ENCODE measurements around the gene LCN6. TPM values are rescaled to one million over a fixed set of nuclear protein-coding genes. Genes with fewer than 3 reads are reported as not detected.

Gene LCN6
- total and polyA plus RNA-seq, 5 experiments from 2014 or later: not detected

- Mint-ChIP-seq H3K27me3 (peaks cover 0 to 10% (median 0%) of the 10 kb centered on the region in 5 donors), H3K36me3 (no peaks in the 10 kb centered on the region), H3K9me3 (no peaks in the 10 kb centered on the region), H3K27ac (peak overlapping the region in 1 of 10 donors; percentile 20), H3K4me1 (peaks cover 7 to 35% (median 25%) of the 10 kb centered on the region in 4 donors), H3K4me3 (peak overlapping the region in 3 of 10 donors; percentile 54 to 68 (median 65))
- POLR2A ChIA-PET: interaction anchor here (1.4 kb wide), 1 partner anchor 26 kb away, joined by 3 read pairs; no protein-coding TSS in a partner anchor
- DNase-seq (peak in 2 of 10 donors; percentile 23 to 43), ATAC-seq (no peak)
Measured at GRCh38 chr9:136695955-136696354, 52.4 kb downstream of the LCN6 start.

- Mint-ChIP-seq H3K36me3 (no peaks in the 10 kb centered on the region), H3K4me3 (peak overlapping the region in 1 of 10 donors; percentile 65), H3K27ac (peak overlapping the region in 1 of 10 donors; percentile 6), H3K4me1 (peaks cover 5 to 31% (median 20%) of the 10 kb centered on the region in 4 donors), H3K9me3 (no peaks in the 10 kb centered on the region), H3K27me3 (peaks cover 0 to 9% (median 0%) of the 10 kb centered on the region in 5 donors)
- ATAC-seq (no peak), DNase-seq (no peak)
- POLR2A ChIA-PET: interaction anchor here (1.4 kb wide), 1 partner anchor 26 kb away, joined by 3 read pairs; no protein-coding TSS in a partner anchor
Measured at GRCh38 chr9:136695435-136695895, 52.9 kb downstream of the LCN6 start.

- no peaks in the 10 kb centered on the region for H3K9me3 Mint-ChIP-seq
- POLR2A ChIA-PET: no interaction called here
- DNase-seq: no peak
Measured at GRCh38 chr9:136694872-136695247, 53.5 kb downstream of the LCN6 start.

GRCh38 chr9:136694163-136694871 is 54.0 kb downstream of the LCN6 start:
- POLR2A ChIA-PET: no interaction called here
- Mint-ChIP-seq H3K9me3 (no peaks in the 10 kb centered on the region), H3K4me3 (no peak overlapping the region), H3K4me1 (peaks cover 3 to 26% (median 16%) of the 10 kb centered on the region in 4 donors), H3K27ac (no peak overlapping the region), H3K27me3 (peaks cover 0 to 9% (median 0%) of the 10 kb centered on the region in 5 donors), H3K36me3 (no peaks in the 10 kb centered on the region)
- DNase-seq (no peak), ATAC-seq (peak in 1 of 2 donors; percentile 39)

More at GRCh38 chr9:136694872-136695247, 53.5 kb downstream of the LCN6 start:
- Mint-ChIP-seq H3K4me3 (no peak overlapping the region), H3K27ac (peak overlapping the region in 1 of 10 donors; percentile 29), H3K27me3 (peaks cover 0 to 9% (median 0%) of the 10 kb centered on the region in 5 donors), H3K36me3 (no peaks in the 10 kb centered on the region), H3K4me1 (peaks cover 3 to 26% (median 16%) of the 10 kb centered on the region in 4 donors)
- ATAC-seq: no peak

Small RNA genes within 50 kb of the gene (microRNA-seq; reads per million reads assigned to microRNA genes)
- gene MIR6722 (ENCODE audit: borderline microRNAs expressed): not detected

Other genes with a start within 250 kb of the LCN6 start
- gene NOTCH1, start 202.5 kb downstream of the LCN6 start, total RNA-seq: 10 to 100 TPM; 76.2 to 84.3 TPM
- 1 to 10 TPM; 1.3 to 5.9 (median 1.6) TPM for gene NOTCH1, start 202.5 kb downstream of the LCN6 start, polyA plus RNA-seq
- 1 to 10 TPM in 1 of 2 experiments, under 1 TPM in 1; 0.36 to 1.2 TPM for gene EGFL7, start 85.6 kb downstream of the LCN6 start, total RNA-seq
- gene EGFL7, start 85.6 kb downstream of the LCN6 start, polyA plus RNA-seq: under 1 TPM in 2 of 3 donors, not detected in 1; 0.48 to 0.70 TPM
- gene AGPAT2, start 61.1 kb downstream of the LCN6 start, total RNA-seq: 1 to 10 TPM; 3.0 to 5.8 TPM
- gene AGPAT2, start 61.1 kb downstream of the LCN6 start, polyA plus RNA-seq: 10 to 100 TPM; 10.7 to 24.8 (median 14.6) TPM
- 1 to 10 TPM in 1 of 2 experiments, under 1 TPM in 1; 0.58 to 1.1 TPM for gene DIPK1B, start 36.0 kb downstream of the LCN6 start, total RNA-seq
- under 1 TPM in 1 of 3 donors, not detected in 2; 0.07 TPM for gene DIPK1B, start 36.0 kb downstream of the LCN6 start, polyA plus RNA-seq
- 10 to 100 TPM; 11.0 to 11.1 TPM for gene LCN10, start 5.6 kb downstream of the LCN6 start, total RNA-seq
- gene LCN10, start 5.6 kb downstream of the LCN6 start, polyA plus RNA-seq: 1 to 10 TPM in 2 of 3 donors, under 1 TPM in 1; 0.60 to 6.6 (median 3.1) TPM
- gene LCN8, start 9.7 kb upstream of the LCN6 start, total RNA-seq: 1 to 10 TPM; 1.4 to 2.6 TPM
- not detected for gene LCN8, start 9.7 kb upstream of the LCN6 start, polyA plus RNA-seq
- gene LCN15, start 16.0 kb upstream of the LCN6 start, total RNA-seq: not detected
- gene LCN15, start 16.0 kb upstream of the LCN6 start, polyA plus RNA-seq: not detected
- gene TMEM141, start 42.8 kb upstream of the LCN6 start, total RNA-seq: 10 to 100 TPM; 49.7 to 51.6 TPM
- 10 to 100 TPM; 34.2 to 40.5 (median 37.3) TPM for gene TMEM141, start 42.8 kb upstream of the LCN6 start, polyA plus RNA-seq
- gene CCDC183, start 47.8 kb upstream of the LCN6 start, total RNA-seq: 1 to 10 TPM; 1.4 to 2.3 TPM
- under 1 TPM in 1 of 3 donors, not detected in 2; 0.18 TPM for gene CCDC183, start 47.8 kb upstream of the LCN6 start, polyA plus RNA-seq
- 10 to 100 TPM; 72.3 to 74.5 TPM for gene RABL6, start 59.4 kb upstream of the LCN6 start, total RNA-seq
- 10 to 100 TPM; 11.6 to 17.2 (median 11.9) TPM for gene RABL6, start 59.4 kb upstream of the LCN6 start, polyA plus RNA-seq
- 1 to 10 TPM; 1.3 TPM for gene AJM1, start 94.0 kb upstream of the LCN6 start, total RNA-seq
- gene AJM1, start 94.0 kb upstream of the LCN6 start, polyA plus RNA-seq: under 1 TPM in 2 of 3 donors, not detected in 1; 0.05 to 0.10 TPM
- gene PHPT1, start 100.9 kb upstream of the LCN6 start, total RNA-seq: 10 to 100 TPM; 25.2 to 29.6 TPM
- gene PHPT1, start 100.9 kb upstream of the LCN6 start, polyA plus RNA-seq: 10 to 100 TPM; 82.6 to 98.1 (median 83.1) TPM
- 1 to 10 TPM; 6.3 to 7.5 TPM for gene MAMDC4, start 103.8 kb upstream of the LCN6 start, total RNA-seq
- under 1 TPM in 2 of 3 donors, not detected in 1; 0.14 to 0.35 TPM for gene MAMDC4, start 103.8 kb upstream of the LCN6 start, polyA plus RNA-seq
- gene EDF1, start 117.8 kb upstream of the LCN6 start, total RNA-seq: 100 to 1,000 TPM; 291 to 301 TPM
- gene EDF1, start 117.8 kb upstream of the LCN6 start, polyA plus RNA-seq: 100 to 1,000 TPM; 319 to 403 (median 380) TPM
- gene TRAF2, start 138.0 kb upstream of the LCN6 start, total RNA-seq: 10 to 100 TPM; 28.0 to 34.4 TPM
- gene TRAF2, start 138.0 kb upstream of the LCN6 start, polyA plus RNA-seq: 10 to 100 TPM in 2 of 3 donors, 1 to 10 TPM in 1; 7.9 to 24.4 (median 12.2) TPM
- 10 to 100 TPM; 93.1 TPM for gene FBXW5, start 196.2 kb upstream of the LCN6 start, total RNA-seq
- 10 to 100 TPM; 62.9 to 92.1 (median 83.7) TPM for gene FBXW5, start 196.2 kb upstream of the LCN6 start, polyA plus RNA-seq
- under 1 TPM in 1 of 2 experiments, not detected in 1; 0.99 TPM for gene C8G, start 196.7 kb upstream of the LCN6 start, total RNA-seq
- gene C8G, start 196.7 kb upstream of the LCN6 start, polyA plus RNA-seq: 1 to 10 TPM in 1 of 3 donors, not detected in 2; 1.6 TPM
- 1 to 10 TPM; 2.6 to 2.7 TPM for gene LCN12, start 203.7 kb upstream of the LCN6 start, total RNA-seq
- gene LCN12, start 203.7 kb upstream of the LCN6 start, polyA plus RNA-seq: not detected
- gene PTGDS, start 229.0 kb upstream of the LCN6 start, total RNA-seq: under 1 TPM in 1 of 2 experiments, not detected in 1; 0.58 TPM
- 1 to 10 TPM in 1 of 3 donors, under 1 TPM in 1, not detected in 1; 0.31 to 3.2 TPM for gene PTGDS, start 229.0 kb upstream of the LCN6 start, polyA plus RNA-seq
- gene LCNL1, start 234.5 kb upstream of the LCN6 start, total RNA-seq: under 1 TPM; 0.44 to 0.74 TPM
- gene LCNL1, start 234.5 kb upstream of the LCN6 start, polyA plus RNA-seq: not detected
- gene PAXX, start 243.9 kb upstream of the LCN6 start, total RNA-seq: 100 to 1,000 TPM; 129 to 137 TPM
- gene PAXX, start 243.9 kb upstream of the LCN6 start, polyA plus RNA-seq: 100 to 1,000 TPM; 104 to 119 (median 112) TPM
- gene CLIC3, start 248.0 kb upstream of the LCN6 start, total RNA-seq: 10 to 100 TPM; 11.1 to 13.5 TPM
- gene CLIC3, start 248.0 kb upstream of the LCN6 start, polyA plus RNA-seq: 10 to 100 TPM in 2 of 3 donors, 1 to 10 TPM in 1; 7.0 to 30.2 (median 16.9) TPM

All from naive thymus-derived CD8-positive, alpha-beta T cell (primary cell).